SK-N-SH (cell line): Measurements from ENCODE around the gene NDUFS6. TPM values are rescaled to one million over a fixed set of nuclear protein-coding genes. Genes with fewer than 3 reads are reported as not detected.

Source experiments
- CTCF ChIA-PET: fragments of 300-600, 350-600 bp; formaldehyde crosslinking; extraction: SDS; loops from one replicate; lab custom pipeline; 2021; lab: Yijun Ruan, JAX
- POLR2A ChIA-PET: fragments of 350-600 bp; sonication (Branson Sonifier 250); formaldehyde crosslinking; extraction: SDS; loops from one replicate; lab custom pipeline; 2020; ENCODE audit warnings: antibody characterized with exemption, inconsistent platforms; lab: Yijun Ruan, JAX
- DNase-seq: peaks from one replicate; pipeline ENCODE4 v3.0.0; 2012
- H2AFZ ChIP-seq: fragments of 200-600 bp; sonication (generic); 2 replicates; pipeline ENCODE4 v1.8.1; 2016; ENCODE audit warnings: antibody characterized with exemption, mild to moderate bottlenecking, low read depth
- H3F3A ChIP-seq: fragments of 200-600 bp; sonication (generic); replicated peaks from 2 replicates; pipeline ENCODE3; 2016; ENCODE audit warnings: antibody characterized with exemption, mild to moderate bottlenecking; ENCODE audit not compliant: insufficient read depth
- H3K27ac ChIP-seq, 2 experiments: fragments of 200-500 bp in 1 of 2; fragments of 200-600 bp in 1 of 2; sonication (Bioruptor generic) in 1 of 2; sonication (generic), shearing (Covaris generic) in 1 of 2; 2 replicates each; pipeline versions ENCODE4 v1.5.1 to v1.6.1; 2014 to 2016; ENCODE audit warnings: low read depth in 2 of 2, inconsistent platforms in 1 of 2, low read length in 1 of 2, mild to moderate bottlenecking in 1 of 2, mixed read lengths in 1 of 2
- H3K27me3 ChIP-seq: fragments of 200-600 bp; sonication (generic), shearing (Covaris generic); 2 replicates; pipeline ENCODE4 v1.6.1; 2016; ENCODE audit warnings: mixed run types; ENCODE audit not compliant: insufficient read depth
- H3K36me3 ChIP-seq, 2 experiments: fragments of 200-500 bp in 1 of 2; fragments of 200-600 bp in 1 of 2; sonication (Bioruptor generic) in 1 of 2; sonication (generic) in 1 of 2; replicated peaks in 1 of 2; 2 replicates each; pipeline versions ENCODE3 to v1.5.1; 2014 to 2016; ENCODE audit warnings: low read length in 1 of 2, mild to moderate bottlenecking in 1 of 2; ENCODE audit not compliant: insufficient read depth in 2 of 2, control insufficient read depth in 1 of 2
- H3K4me1 ChIP-seq, 2 experiments: fragments of 200-500 bp in 1 of 2; fragments of 200-600 bp in 1 of 2; sonication (Bioruptor generic) in 1 of 2; sonication (generic), shearing (Covaris generic) in 1 of 2; 2 replicates each; pipeline versions ENCODE4 v1.5.1 to v1.6.1; 2014 to 2016; ENCODE audit warnings: low read depth in 1 of 2, low read length in 1 of 2, mixed run types in 1 of 2; ENCODE audit not compliant: insufficient read depth in 2 of 2, control insufficient read depth in 1 of 2
- H3K4me2 ChIP-seq: fragments of 200-600 bp; sonication (generic), shearing (Covaris generic); 2 replicates; pipeline ENCODE4 v1.6.1; 2017; ENCODE audit warnings: mixed run types
- H3K4me3 ChIP-seq, 2 experiments: fragments of 200-500 bp in 1 of 2; fragments of 200-600 bp in 1 of 2; sonication (Bioruptor generic) in 1 of 2; sonication (generic), shearing (Covaris generic) in 1 of 2; 2 replicates each; pipeline versions ENCODE4 v1.5.1 to v1.8.1; 2014 to 2016; ENCODE audit warnings: low read depth in 2 of 2, inconsistent platforms in 1 of 2, low read length in 1 of 2, mild to moderate bottlenecking in 1 of 2, mixed read lengths in 1 of 2, moderate library complexity in 1 of 2
- H3K79me2 ChIP-seq: fragments of 200-600 bp; sonication (generic); 2 replicates; pipeline ENCODE4 v1.8.1; 2017; ENCODE audit warnings: mild to moderate bottlenecking; ENCODE audit not compliant: insufficient read depth
- H3K9ac ChIP-seq: fragments of 200-600 bp; sonication (generic); 2 replicates; pipeline ENCODE4 v1.6.1; 2017; ENCODE audit warnings: mixed run types
- H3K9me2 ChIP-seq: fragments of 200-600 bp; sonication (generic); 2 replicates; pipeline ENCODE4 v1.6.1; 2017; ENCODE audit warnings: mixed run types
- H3K9me3 ChIP-seq: fragments of 200-600 bp; sonication (generic); 2 replicates; pipeline ENCODE4 v1.6.1; 2017; ENCODE audit warnings: mixed run types, mild to moderate bottlenecking, moderate library complexity
- H4K20me1 ChIP-seq: fragments of 200-600 bp; sonication (generic); 2 replicates; pipeline ENCODE4 v1.6.1; 2017; ENCODE audit warnings: mild to moderate bottlenecking, mixed run types; ENCODE audit not compliant: insufficient read depth
- CHD2 ChIP-seq: fragments of 150-350 bp; IDR thresholded peaks from 2 replicates; pipeline ENCODE4 v1.6.1; 2018; ENCODE audit warnings: low read length; ENCODE audit not compliant: partially characterized antibody
- EP300 ChIP-seq, 2 experiments: IDR thresholded peaks; 2 replicates each; pipeline versions ENCODE4 v1.4.0 to v1.6.1; 2012; ENCODE audit warnings: borderline replicate concordance in 1 of 2, low read depth in 1 of 2, low read length in 1 of 2
- FOXM1 ChIP-seq: IDR thresholded peaks from 2 replicates; pipeline ENCODE4 v1.4.0; 2012; ENCODE audit warnings: low read depth, mild to moderate bottlenecking
- MAX ChIP-seq: IDR thresholded peaks from 2 replicates; pipeline ENCODE4 v1.4.0; 2012; ENCODE audit warnings: low read depth
- MEF2A ChIP-seq: IDR thresholded peaks from 2 replicates; pipeline ENCODE4 v1.4.0; 2012; ENCODE audit warnings: low read depth, borderline replicate concordance
- NFIC ChIP-seq: IDR thresholded peaks from 2 replicates; pipeline ENCODE4 v1.4.0; 2012; ENCODE audit warnings: borderline replicate concordance
- PBX3 ChIP-seq: IDR thresholded peaks from 2 replicates; pipeline ENCODE4; 2012
- RCOR1 ChIP-seq: fragments of 150-350 bp; IDR thresholded peaks from 2 replicates; pipeline ENCODE4 v1.6.1; 2017; ENCODE audit warnings: antibody characterized with exemption, low read length
- RXRA ChIP-seq: IDR thresholded peaks from 2 replicates; pipeline ENCODE4 v1.4.0; 2012; ENCODE audit warnings: low read depth, mild to moderate bottlenecking, borderline replicate concordance
- SIN3A ChIP-seq: IDR thresholded peaks from 2 replicates; pipeline ENCODE4 v1.6.1; 2012; ENCODE audit warnings: low read depth, mild to moderate bottlenecking, low read length, moderate library complexity, borderline replicate concordance
- SMC3 ChIP-seq: IDR thresholded peaks from 2 replicates; pipeline ENCODE4 v1.6.1; 2012; ENCODE audit warnings: low read depth, low read length, improper control_type of control experiment
- TCF12 ChIP-seq: IDR thresholded peaks from 2 replicates; pipeline ENCODE4 v1.4.0; 2012
- TEAD4 ChIP-seq: IDR thresholded peaks from 2 replicates; pipeline ENCODE4 v1.4.0; 2012; ENCODE audit warnings: mild to moderate bottlenecking, borderline replicate concordance; ENCODE audit not compliant: insufficient read depth
- WGBS: methylation state at CpG from one replicate; pipeline ENCODE4 v1.1.6; 2017; ENCODE audit warnings: low lambda C conversion rate; 5-methylcytosine and 5-hydroxymethylcytosine counted together
- polyA plus RNA-seq, 3 experiments: library from polyadenylated mRNA; depleted of rRNA; stranded (reverse); fragments of >200 nt; gene quantifications; 2 replicates each; pipeline ENCODE4 v1.2.3, GENCODE V29; 2012
- TF ChIP-seq, protein P1 (sequence below): IDR thresholded peaks from 2 replicates; pipeline ENCODE4 v1.4.0; 2012; ENCODE audit warnings: low read depth, borderline replicate concordance
- TF ChIP-seq, protein P2 (sequence below): fragments of 150-350 bp; IDR thresholded peaks from 2 replicates; pipeline ENCODE4 v1.6.1; 2017; ENCODE audit warnings: antibody characterized with exemption, low read length, low read depth, borderline replicate concordance

The NDUFS6 gene
- polyA plus RNA-seq, 1 of the 3 experiments (the other 2 are of a cell fraction), result 316 TPM

- Histone ChIP-seq H3K4me2 (no peak overlapping the region), H3K9me2 (no peaks in the 10 kb centered on the region), H3K27ac (no peak overlapping the region), H3K36me3 (peaks cover 13 to 51% of the 10 kb centered on the region in 2 experiments), H3K9me3 (no peaks in the 10 kb centered on the region), H4K20me1 (0 out of 2 replicates have a peak, but pooled peaks cover 2% of the 10 kb centered on the region), H3K27me3 (no peaks in the 10 kb centered on the region), H3K9ac (no peak overlapping the region), H2AFZ (no peak overlapping the region), H3K79me2 (no peaks in the 10 kb centered on the region), H3K4me3 (no peak overlapping the region), H3K4me1 (no peaks in the 10 kb centered on the region), H3F3A (no peaks in the 10 kb centered on the region)
- ChIA-PET POLR2A (no interaction called here), CTCF (no interaction called here)
- TF ChIP-seq, protein P1, sequence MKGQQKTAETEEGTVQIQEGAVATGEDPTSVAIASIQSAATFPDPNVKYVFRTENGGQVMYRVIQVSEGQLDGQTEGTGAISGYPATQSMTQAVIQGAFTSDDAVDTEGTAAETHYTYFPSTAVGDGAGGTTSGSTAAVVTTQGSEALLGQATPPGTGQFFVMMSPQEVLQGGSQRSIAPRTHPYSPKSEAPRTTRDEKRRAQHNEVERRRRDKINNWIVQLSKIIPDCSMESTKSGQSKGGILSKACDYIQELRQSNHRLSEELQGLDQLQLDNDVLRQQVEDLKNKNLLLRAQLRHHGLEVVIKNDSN, result no peak
- TF ChIP-seq, protein P2, sequence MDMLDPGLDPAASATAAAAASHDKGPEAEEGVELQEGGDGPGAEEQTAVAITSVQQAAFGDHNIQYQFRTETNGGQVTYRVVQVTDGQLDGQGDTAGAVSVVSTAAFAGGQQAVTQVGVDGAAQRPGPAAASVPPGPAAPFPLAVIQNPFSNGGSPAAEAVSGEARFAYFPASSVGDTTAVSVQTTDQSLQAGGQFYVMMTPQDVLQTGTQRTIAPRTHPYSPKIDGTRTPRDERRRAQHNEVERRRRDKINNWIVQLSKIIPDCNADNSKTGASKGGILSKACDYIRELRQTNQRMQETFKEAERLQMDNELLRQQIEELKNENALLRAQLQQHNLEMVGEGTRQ, result no peak
- TF ChIP-seq NFIC, result no peak
- DNase-seq, result no peak
- WGBS, result 94% methylated on average over 8 of the region's 8 CpGs
Measured at GRCh38 chr5:1821862-1822261, 20.7 kb downstream of the NDUFS6 start.

GRCh38 chr5:1823381-1824034, 22.3 kb downstream of the NDUFS6 start:
- Histone ChIP-seq H3K9me2 (no peaks in the 10 kb centered on the region), H3K27ac (no peak overlapping the region), H3K4me2 (no peak overlapping the region), H3K4me1 (no peaks in the 10 kb centered on the region), H2AFZ (no peak overlapping the region), H4K20me1 (0 out of 2 replicates have a peak, but pooled peaks cover 2% of the 10 kb centered on the region), H3K79me2 (no peaks in the 10 kb centered on the region)
- no peak for DNase-seq
- WGBS, result 86% methylated on average over 11 of the region's 12 CpGs
- POLR2A ChIA-PET, result no interaction called here
- no peak for TF ChIP-seq TEAD4
- no peak for TF ChIP-seq RCOR1
- no peak for TF ChIP-seq MAX
- TF ChIP-seq, all 33 proteins: peak for 0
- Histone ChIP-seq H3K4me3 (no peak overlapping the region), H3F3A (no peaks in the 10 kb centered on the region), H3K9me3 (no peaks in the 10 kb centered on the region), H3K9ac (no peak overlapping the region), H3K36me3 (peaks cover 11 to 38% of the 10 kb centered on the region in 2 experiments), H3K27me3 (no peaks in the 10 kb centered on the region)
- CTCF ChIA-PET, result no interaction called here

- Histone ChIP-seq H3K79me2 (no peaks in the 10 kb centered on the region), H3K9me3 (no peaks in the 10 kb centered on the region), H3K27ac (no peak overlapping the region), H3K4me1 (no peaks in the 10 kb centered on the region), H3K9me2 (no peaks in the 10 kb centered on the region), H3K4me2 (no peak overlapping the region), H4K20me1 (no peaks in the 10 kb centered on the region), H3K36me3 (peaks cover 8 to 30% of the 10 kb centered on the region in 2 experiments), H2AFZ (no peak overlapping the region), H3K4me3 (no peak overlapping the region), H3F3A (no peaks in the 10 kb centered on the region), H3K27me3 (no peaks in the 10 kb centered on the region), H3K9ac (no peak overlapping the region)
- no peak for DNase-seq
- WGBS, result 86% methylated on average over 11 of the region's 25 CpGs
- CTCF ChIA-PET, result no interaction called here
- POLR2A ChIA-PET, result no interaction called here
- TF ChIP-seq CHD2 (no peak), RCOR1 (no peak), FOXM1 (no peak), MAX (no peak), TCF12 (no peak), EP300 (IDR thresholded peaks at IDR 0.05; ENCODE audit: borderline replicate concordance in 1 of 2, low read depth in 1 of 2, low read length in 1 of 2) (no peak), MEF2A (no peak), RXRA (no peak), SIN3A (no peak), SMC3 (no peak), PBX3 (no peak)
Measured at GRCh38 chr5:1824109-1824821, 23.1 kb downstream of the NDUFS6 start.
